ENCODE results near the gene NDST3.

- TF ChIP-seq CTCF (IDR thresholded peaks at IDR 0.05) (no peak), POLR2A (IDR thresholded peaks at IDR 0.05) (no peak)
Measured at GRCh38 chr4:118155516-118155915, 121.2 kb downstream of the NDST3 start.
